ENCODE data around the gene PIGU. TPM values are rescaled to one million over a fixed set of nuclear protein-coding genes. Genes with fewer than 3 reads are reported as not detected.

Gene PIGU
- total RNA-seq, 4 donors from 2014 or later: 5.1 to 16.4 (median 8.5) TPM

- WGBS, 2 donors: 79 to 88% methylated on average over 6 to 10 of the region's 12 CpGs
- DNase-seq (ENCODE audit: low spot score in 2 of 2): no peak
Measured at GRCh38 chr20:34560141-34560523, 116.8 kb downstream of the PIGU start.

DNA sequence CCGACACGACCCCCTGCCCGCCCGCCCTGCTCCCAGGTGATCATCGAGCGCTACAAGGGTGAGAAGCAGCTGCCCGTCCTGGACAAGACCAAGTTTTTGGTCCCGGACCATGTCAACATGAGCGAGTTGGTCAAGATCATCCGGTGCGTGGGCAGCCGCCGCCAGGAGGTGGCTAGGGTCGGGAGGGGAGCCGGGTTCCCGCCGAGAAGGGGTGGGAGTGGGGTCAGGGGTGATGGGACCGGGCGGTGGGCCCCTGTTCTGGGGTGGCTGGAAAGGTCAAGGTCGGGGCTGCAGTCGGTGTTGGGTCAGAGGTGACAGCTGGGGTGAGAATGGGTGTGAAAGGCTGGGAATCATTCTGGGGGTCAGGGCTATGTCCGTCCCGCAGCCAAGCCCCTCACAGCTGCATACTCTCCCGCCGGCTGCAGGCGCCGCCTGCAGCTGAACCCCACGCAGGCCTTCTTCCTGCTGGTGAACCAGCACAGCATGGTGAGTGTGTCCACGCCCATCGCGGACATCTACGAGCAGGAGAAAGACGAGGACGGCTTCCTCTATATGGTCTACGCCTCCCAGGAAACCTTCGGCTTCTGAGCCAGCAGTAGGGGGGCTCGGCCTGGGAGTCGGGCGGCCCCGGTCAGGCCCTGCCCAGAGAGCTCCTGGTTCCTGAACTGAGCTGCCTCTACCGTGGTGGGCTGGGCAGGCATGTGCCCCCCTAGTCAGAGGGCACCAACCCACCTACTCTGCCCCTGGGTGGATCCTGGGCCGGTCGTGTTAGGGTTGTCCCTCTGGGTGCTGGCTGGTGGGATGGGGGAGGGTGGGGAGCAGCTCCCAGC is 117.4 kb downstream of the PIGU start:
- no peak for DNase-seq (ENCODE audit: low spot score in 2 of 2)
- no peak for TF ChIP-seq POLR2A (IDR thresholded peaks at IDR 0.05)
- TF ChIP-seq, protein P1, sequence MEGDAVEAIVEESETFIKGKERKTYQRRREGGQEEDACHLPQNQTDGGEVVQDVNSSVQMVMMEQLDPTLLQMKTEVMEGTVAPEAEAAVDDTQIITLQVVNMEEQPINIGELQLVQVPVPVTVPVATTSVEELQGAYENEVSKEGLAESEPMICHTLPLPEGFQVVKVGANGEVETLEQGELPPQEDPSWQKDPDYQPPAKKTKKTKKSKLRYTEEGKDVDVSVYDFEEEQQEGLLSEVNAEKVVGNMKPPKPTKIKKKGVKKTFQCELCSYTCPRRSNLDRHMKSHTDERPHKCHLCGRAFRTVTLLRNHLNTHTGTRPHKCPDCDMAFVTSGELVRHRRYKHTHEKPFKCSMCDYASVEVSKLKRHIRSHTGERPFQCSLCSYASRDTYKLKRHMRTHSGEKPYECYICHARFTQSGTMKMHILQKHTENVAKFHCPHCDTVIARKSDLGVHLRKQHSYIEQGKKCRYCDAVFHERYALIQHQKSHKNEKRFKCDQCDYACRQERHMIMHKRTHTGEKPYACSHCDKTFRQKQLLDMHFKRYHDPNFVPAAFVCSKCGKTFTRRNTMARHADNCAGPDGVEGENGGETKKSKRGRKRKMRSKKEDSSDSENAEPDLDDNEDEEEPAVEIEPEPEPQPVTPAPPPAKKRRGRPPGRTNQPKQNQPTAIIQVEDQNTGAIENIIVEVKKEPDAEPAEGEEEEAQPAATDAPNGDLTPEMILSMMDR (IDR thresholded peaks at IDR 0.05): no peak
- intact Hi-C loops (cut with DNase I; ENCODE audit: low total_unique reads): no loop called here
- no peak overlapping the region for H3K4me3 ChIP-seq (ENCODE audit: low read depth, poor library complexity, severe bottlenecking)
- WGBS, 2 donors: 62 to 71% methylated on average over 36 to 43 of the region's 43 CpGs

More at GRCh38 chr20:34560141-34560523, 116.8 kb downstream of the PIGU start:
- intact Hi-C loops (cut with DNase I; ENCODE audit: low total_unique reads): no loop called here
- H3K4me3 ChIP-seq (ENCODE audit: low read depth, poor library complexity, severe bottlenecking): no peak overlapping the region
- TF ChIP-seq, protein P1 (IDR thresholded peaks at IDR 0.05): no peak
- TF ChIP-seq POLR2A (IDR thresholded peaks at IDR 0.05): no peak

DNA sequence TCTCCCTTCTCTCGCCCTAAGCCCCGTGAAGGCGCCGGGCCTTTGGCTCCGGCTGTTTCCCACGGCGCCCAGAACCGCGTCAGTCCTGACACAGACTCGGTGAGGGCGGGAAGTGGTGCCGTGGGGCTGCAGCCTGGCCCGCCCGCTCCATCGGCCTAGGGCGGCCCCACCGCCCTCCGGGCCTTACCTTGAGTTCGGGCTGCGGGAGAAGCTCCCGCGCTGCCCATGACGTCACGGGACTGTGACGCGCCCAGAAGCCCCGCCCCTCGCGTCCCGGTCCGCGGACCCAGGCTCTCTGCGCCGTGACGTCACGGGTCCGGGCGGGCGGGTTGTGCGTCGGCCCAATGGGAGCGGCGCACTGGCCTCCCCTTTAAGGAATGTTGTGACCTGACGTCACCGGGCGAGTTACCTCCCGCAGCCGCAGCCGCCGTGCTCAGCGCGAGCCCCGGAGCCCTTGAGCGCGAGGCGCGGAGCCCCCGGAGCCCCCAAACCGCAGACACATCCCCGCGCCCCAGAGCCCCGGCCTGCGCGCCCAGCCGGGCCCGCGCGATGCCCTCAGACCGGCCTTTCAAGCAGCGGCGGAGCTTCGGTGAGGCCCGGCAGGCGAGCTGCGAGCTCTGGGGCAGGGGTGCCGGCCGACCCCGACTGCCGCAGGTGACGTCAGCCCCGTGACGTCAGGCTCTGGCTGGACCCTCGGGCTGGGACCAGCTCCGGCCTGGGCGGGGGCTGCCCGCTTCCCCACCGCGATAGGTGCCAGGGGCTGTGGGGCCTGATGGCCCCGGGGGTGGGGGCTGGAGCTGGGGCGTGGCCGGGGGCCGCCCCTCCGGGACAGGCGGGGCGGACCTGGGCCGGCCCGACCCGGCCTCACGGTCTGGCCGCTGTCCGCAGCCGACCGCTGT is 118.3 kb downstream of the PIGU start, which contains the start of gene MAP1LC3A:
MAP1LC3A (plus strand) TSS at position 399 of the 899 bp plus-strand sequence; CDS start at position 550, 151 bp downstream.
- H3K4me3 ChIP-seq (ENCODE audit: low read depth, poor library complexity, severe bottlenecking): peak within 1 kb of the TSS; percentile 43
- DNase-seq (ENCODE audit: low spot score in 2 of 2): peak; percentile 93 to 99
- intact Hi-C loops (cut with DNase I; ENCODE audit: low total_unique reads): no loop called here
- 0 to 6% methylated on average over 34 to 62 of the region's 103 CpGs for WGBS, 2 donors
- TF ChIP-seq, protein P1 (IDR thresholded peaks at IDR 0.05): no peak
- no peak for TF ChIP-seq POLR2A (IDR thresholded peaks at IDR 0.05)

GRCh38 chr20:34557936-34558319 is 119.0 kb downstream of the PIGU start:
- peak overlapping the region; percentile 43 for H3K4me3 ChIP-seq (ENCODE audit: low read depth, poor library complexity, severe bottlenecking)
- DNase-seq (ENCODE audit: low spot score in 2 of 2): no peak
- 15 to 16% methylated on average over 11 of the region's 11 CpGs for WGBS, 2 donors
- intact Hi-C loops (cut with DNase I; ENCODE audit: low total_unique reads): no loop called here
- no peak for TF ChIP-seq POLR2A (IDR thresholded peaks at IDR 0.05)
- TF ChIP-seq, protein P1 (IDR thresholded peaks at IDR 0.05): no peak

DNA sequence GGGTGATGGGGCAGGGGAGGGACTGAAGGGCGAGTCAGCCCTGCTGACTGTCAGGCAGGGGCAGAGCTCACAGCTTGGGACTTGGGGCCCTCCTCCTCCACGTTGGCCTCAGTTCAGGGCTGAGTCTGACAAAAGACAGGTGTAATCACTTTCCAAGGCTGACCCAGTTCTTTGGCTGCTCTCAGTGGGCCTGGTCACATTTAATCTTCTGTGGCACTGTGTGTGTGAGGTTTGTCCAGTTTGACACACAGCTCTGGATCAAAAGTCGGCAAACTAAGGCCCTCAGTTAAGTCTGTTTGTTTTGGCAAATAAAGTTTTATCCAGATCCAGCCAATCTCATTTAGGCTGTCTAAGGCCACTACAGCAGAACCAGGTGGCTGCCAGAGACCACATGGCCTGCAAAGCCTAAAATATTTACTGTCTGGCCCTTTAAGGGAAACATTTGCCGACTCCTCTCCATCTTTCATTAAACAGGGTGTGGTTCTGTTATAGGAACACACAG is 123.5 kb downstream of the PIGU start:
- TF ChIP-seq, protein P1 (IDR thresholded peaks at IDR 0.05): no peak
- TF ChIP-seq POLR2A (IDR thresholded peaks at IDR 0.05): no peak
- 48 to 69% methylated on average over 4 of the region's 4 CpGs for WGBS, 2 donors
- no peak for DNase-seq (ENCODE audit: low spot score in 2 of 2)
- no peak overlapping the region for H3K4me3 ChIP-seq (ENCODE audit: low read depth, poor library complexity, severe bottlenecking)
- intact Hi-C loops (cut with DNase I; ENCODE audit: low total_unique reads): no loop called here

All from lower leg skin (tissue), 4 donors.